Measurements from ENCODE around the gene NEUROD4. TPM values are rescaled to one million over a fixed set of nuclear protein-coding genes. Genes with fewer than 3 reads are reported as not detected.
A peak's percentile ranks its signal among the peaks of the same experiment; 100 is the strongest.

Gene NEUROD4
- total RNA-seq, 1 donor from 2014 or later: 1.8 TPM

GRCh38 chr12:55002355-55002754 lies 17.4 kb upstream of the NEUROD4 start:
- Histone ChIP-seq H3K4me3 (no peak overlapping the region), H3K4me1 (peaks cover 12% of the 10 kb centered on the region), H2AFZ (replicated peaks) (no peak overlapping the region), H3K4me2 (no peak overlapping the region), H3K9me3 (ENCODE audit: low read depth) (no peaks in the 10 kb centered on the region), H3K36me3 (no peaks in the 10 kb centered on the region), H4K20me1 (ENCODE audit: low read depth) (no peaks in the 10 kb centered on the region), H3K27ac (no peak overlapping the region), H3K27me3 (no peaks in the 10 kb centered on the region), H3K9ac (no peak overlapping the region), H3F3A (ENCODE audit: low read depth) (peaks cover 11% of the 10 kb centered on the region), H3K79me2 (ENCODE audit: low read depth) (no peaks in the 10 kb centered on the region)
- no peak overlapping the region for H3K27ac Mint-ChIP-seq
- H3K9me3 Mint-ChIP-seq: no peaks in the 10 kb centered on the region
- no peak for TF ChIP-seq CTCF (IDR thresholded peaks at IDR 0.05)
- TF ChIP-seq EZH2phosphoT487 (IDR thresholded peaks at IDR 0.05): no peak
- no peak overlapping the region for H3K4me3 Mint-ChIP-seq
- H3K27me3 Mint-ChIP-seq (ENCODE audit: insufficient read depth, low read depth): peaks cover 4% of the 10 kb centered on the region
- peaks cover 9% of the 10 kb centered on the region for H3K4me1 Mint-ChIP-seq
- no peak for DNase-seq (ENCODE audit: low spot score)
- H3K36me3 Mint-ChIP-seq: no peaks in the 10 kb centered on the region

- peak overlapping the region; percentile 15 for H2AFZ ChIP-seq (replicated peaks)
- H3K4me2 ChIP-seq: peak overlapping the region; percentile 31
- no peak overlapping the region for H3K9ac ChIP-seq
- H3K4me1 ChIP-seq: peaks cover 15% of the 10 kb centered on the region
- Mint-ChIP-seq H3K27ac (peak overlapping the region; percentile 34), H3K9me3 (peaks cover 11% of the 10 kb centered on the region), H3K27me3 (ENCODE audit: insufficient read depth, low read depth) (peaks cover 4% of the 10 kb centered on the region), H3K36me3 (no peaks in the 10 kb centered on the region), H3K4me1 (peaks cover 20% of the 10 kb centered on the region), H3K4me3 (no peak overlapping the region)
- H3K27me3 ChIP-seq: no peaks in the 10 kb centered on the region
- no peaks in the 10 kb centered on the region for H3K9me3 ChIP-seq (ENCODE audit: low read depth)
- H3K27ac ChIP-seq: no peak overlapping the region
- H4K20me1 ChIP-seq (ENCODE audit: low read depth): no peaks in the 10 kb centered on the region
- no peaks in the 10 kb centered on the region for H3K36me3 ChIP-seq
- TF ChIP-seq EZH2phosphoT487 (IDR thresholded peaks at IDR 0.05) (no peak), EZH2 (IDR thresholded peaks at IDR 0.05) (no peak), CTCF (IDR thresholded peaks at IDR 0.05) (no peak)
- H3K79me2 ChIP-seq (ENCODE audit: low read depth): no peaks in the 10 kb centered on the region
- DNase-seq (ENCODE audit: low spot score): peak; percentile 68
- H3F3A ChIP-seq (ENCODE audit: low read depth): peaks cover 4% of the 10 kb centered on the region
- H3K4me3 ChIP-seq: no peak overlapping the region
These were observed 10.7 kb upstream of the NEUROD4 start for GRCh38 chr12:55008944-55009585.

GRCh38 chr12:55017416-55017925 lies 2.3 kb upstream of the NEUROD4 start:
- no peak overlapping the region for H3K27ac Mint-ChIP-seq
- DNase-seq (ENCODE audit: low spot score): peak; percentile 15
- H3K27me3 Mint-ChIP-seq (ENCODE audit: insufficient read depth, low read depth): peaks cover 19% of the 10 kb centered on the region
- Histone ChIP-seq H3K9ac (no peak overlapping the region), H2AFZ (replicated peaks) (no peak overlapping the region), H4K20me1 (ENCODE audit: low read depth) (no peaks in the 10 kb centered on the region), H3K4me2 (peak overlapping the region; percentile 13), H3K4me3 (no peak overlapping the region), H3F3A (ENCODE audit: low read depth) (no peaks in the 10 kb centered on the region), H3K9me3 (ENCODE audit: low read depth) (no peaks in the 10 kb centered on the region), H3K36me3 (no peaks in the 10 kb centered on the region), H3K27me3 (peaks cover 31% of the 10 kb centered on the region), H3K27ac (no peak overlapping the region), H3K4me1 (peaks cover 13% of the 10 kb centered on the region), H3K79me2 (ENCODE audit: low read depth) (no peaks in the 10 kb centered on the region)
- no peak overlapping the region for H3K4me3 Mint-ChIP-seq
- no peak for TF ChIP-seq EZH2 (IDR thresholded peaks at IDR 0.05)
- TF ChIP-seq EZH2phosphoT487 (IDR thresholded peaks at IDR 0.05): no peak
- no peak for TF ChIP-seq CTCF (IDR thresholded peaks at IDR 0.05)
- H3K9me3 Mint-ChIP-seq: peaks cover 9% of the 10 kb centered on the region
- no peaks in the 10 kb centered on the region for H3K36me3 Mint-ChIP-seq
- H3K4me1 Mint-ChIP-seq: peaks cover 23% of the 10 kb centered on the region

All from neural progenitor cell (in vitro differentiated cells).